CD4-positive, alpha-beta T cell treated with Interferon alpha-2 for 1 hour (primary cell): Measurements from ENCODE around the gene RNF208.
"Not testable (repeated sequence)": the region's sequence is repeated elsewhere in the genome, so short reads cannot be mapped to it uniquely, and the experiment has no call there.

Experiments
- DNase-seq, 2 donors: peaks; one replicate each; pipeline ENCODE4 v3.0.0-alpha.2; 2020 to 2022

RNF208 gene

DNA sequence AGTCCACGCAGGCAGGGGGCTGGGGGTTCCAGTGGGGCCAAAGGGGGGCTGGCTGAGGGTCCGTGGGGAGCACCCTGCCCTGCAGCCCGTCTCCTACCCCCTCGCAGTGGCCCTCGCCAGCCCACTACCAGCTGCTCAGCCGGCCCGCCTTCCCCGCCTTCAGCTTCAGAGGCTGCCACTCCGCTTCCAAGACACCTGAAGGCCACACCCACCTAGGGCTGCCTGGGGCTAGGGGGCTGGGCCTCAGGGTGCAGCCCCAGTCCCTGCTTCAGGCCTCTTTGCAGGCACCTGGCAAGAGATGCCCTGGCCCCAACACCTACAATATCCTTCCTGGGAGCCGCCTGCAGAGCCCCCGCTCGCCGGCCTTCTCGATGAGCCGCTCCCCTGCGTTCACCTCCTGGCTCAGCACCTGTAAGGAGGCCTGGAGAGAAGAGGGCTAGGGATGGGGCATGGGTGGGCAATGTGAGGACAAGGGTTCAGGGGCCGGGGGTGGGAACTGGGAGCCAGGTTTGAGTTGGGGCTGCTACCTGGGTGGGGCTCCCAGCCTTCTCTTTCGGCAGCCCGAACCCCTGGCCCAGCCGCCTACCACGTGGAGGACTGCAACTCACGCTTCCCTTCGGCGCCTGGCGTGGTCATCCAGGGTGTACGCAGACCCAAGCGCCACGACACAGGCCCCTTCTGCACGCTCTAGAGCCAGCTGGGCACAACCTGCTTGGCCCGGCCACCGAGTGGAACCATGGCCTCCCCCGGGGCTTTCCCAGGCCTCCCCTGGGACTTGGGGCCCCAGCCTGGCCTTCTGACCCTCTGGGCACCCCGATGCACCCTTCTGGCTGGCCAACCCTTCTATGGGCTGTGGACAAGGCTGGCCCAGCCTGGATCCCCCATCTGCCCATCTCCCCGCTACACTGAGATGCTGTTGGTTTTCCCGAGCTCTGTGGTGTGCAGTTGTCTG, 30.8 kb upstream of the RNF208 start:
- DNase-seq = no peak

GRCh38 chr9:137251490-137252268, 29.6 kb upstream of the RNF208 start:
- DNase-seq = no peak

DNA sequence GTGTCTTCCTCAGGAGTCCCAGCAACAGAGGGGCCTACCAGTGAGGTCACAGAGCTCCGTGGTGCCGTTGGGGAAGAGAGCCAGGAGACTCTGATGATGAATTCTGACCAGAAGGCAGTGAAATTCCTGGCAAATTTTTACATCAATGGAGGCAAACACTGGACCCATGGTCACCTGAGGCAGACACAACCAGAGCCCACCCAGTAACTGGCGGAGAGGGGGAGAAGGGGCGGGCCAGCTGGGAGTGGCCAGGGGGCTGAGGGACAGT, 29.1 kb upstream of the RNF208 start, which contains the start of gene STPG3:
Gene STPG3 (plus strand): TSS at position 93 of the 268 bp plus-strand sequence. CDS start 1 bp downstream, at position 94.
- no peak for DNase-seq

DNA sequence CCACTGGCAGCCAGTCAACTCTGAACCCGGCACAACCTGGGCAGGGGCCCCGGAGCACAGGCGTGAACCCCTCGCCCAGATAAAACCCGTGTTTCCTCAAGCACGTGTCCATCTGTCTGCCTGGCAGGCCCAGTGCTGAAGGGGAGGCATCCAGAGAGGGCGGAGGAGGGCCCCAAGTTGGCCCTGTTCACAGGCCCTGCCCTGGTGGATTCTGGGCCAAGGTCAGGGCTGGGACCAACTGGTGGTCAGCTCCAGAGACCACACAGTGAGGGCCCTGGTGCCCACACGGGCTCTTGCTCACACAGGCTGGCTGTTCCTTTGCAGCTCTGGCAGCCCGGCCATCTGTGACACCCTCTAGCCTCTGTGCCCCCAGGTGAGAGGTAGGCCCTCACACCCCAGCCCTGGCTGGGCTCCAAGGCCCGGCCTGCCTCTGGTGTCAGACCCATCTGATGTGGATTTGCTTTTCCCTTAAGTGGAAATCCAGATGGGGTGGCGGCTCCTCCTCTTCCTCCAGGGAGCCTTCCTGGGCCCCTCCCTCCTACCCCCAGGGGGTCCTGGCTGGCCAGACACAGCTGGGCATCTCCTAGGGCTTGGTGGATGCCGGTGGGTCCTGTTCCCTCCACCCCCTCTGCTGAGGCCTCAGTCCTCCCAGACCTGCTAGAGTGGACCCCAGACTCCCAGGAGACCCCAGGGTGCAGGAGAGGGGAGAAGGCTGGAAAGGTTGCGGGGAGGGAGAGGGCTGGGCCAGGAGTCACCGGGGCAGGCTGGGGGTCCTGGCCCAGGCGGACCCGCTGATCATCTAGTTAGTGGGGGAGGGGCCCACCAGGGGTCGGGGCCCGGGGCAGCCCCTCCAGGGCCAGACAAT, 28.5 kb upstream of the RNF208 start:
- DNase-seq = no peak

DNA sequence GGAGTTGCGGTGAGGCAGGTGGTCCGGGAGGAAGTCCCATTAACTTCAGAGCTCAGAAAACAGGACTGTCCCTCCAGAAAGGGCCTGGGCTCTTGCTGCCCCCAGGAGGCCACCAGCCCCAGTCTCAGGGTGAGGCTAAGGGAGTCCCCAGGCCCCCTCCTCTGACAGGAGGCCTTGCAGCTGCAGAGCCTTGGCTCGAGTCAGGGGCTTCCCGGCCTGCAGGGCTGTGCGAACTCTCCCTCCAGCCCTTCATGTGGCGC, 25.8 kb upstream of the RNF208 start:
- no peak for DNase-seq

DNA sequence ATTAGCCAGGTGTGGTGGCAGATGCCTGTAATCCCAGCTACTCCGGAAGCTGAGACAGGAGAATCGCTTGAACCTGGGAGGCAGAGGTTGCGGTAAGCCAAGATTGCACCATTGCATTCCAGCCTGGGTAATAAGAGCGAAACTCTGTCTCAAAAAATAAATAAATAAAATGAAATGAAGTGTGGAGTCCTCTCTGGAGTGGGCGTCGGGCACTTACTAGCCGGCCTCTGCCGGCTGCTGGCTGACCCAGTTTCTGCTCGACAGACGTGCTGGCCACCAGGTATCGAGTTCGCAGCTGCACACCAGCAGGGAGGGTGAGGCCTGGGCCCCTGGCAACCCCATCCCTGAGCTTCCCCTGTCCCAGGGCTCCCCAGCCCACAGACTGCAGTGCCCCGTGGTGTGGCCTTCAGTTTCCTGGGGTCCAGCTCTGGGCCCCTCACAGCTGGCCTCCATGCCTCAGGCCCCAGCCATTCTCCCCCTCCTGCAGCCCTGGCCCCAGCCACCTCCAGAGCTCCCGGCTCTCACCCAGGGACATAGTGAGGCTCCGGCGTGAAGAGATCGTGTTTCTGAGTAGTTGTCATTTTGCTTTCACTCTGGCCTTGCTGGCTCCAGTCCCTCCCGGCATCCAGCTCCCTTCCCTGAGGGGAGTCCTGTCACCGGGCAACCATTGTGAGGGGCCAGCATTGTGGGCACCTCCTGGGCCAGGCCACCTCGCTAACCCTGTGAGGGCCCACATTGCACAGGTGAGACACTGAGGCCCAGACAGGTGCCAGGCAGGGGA, 25.3 kb upstream of the RNF208 start:
- DNase-seq = no peak

DNA sequence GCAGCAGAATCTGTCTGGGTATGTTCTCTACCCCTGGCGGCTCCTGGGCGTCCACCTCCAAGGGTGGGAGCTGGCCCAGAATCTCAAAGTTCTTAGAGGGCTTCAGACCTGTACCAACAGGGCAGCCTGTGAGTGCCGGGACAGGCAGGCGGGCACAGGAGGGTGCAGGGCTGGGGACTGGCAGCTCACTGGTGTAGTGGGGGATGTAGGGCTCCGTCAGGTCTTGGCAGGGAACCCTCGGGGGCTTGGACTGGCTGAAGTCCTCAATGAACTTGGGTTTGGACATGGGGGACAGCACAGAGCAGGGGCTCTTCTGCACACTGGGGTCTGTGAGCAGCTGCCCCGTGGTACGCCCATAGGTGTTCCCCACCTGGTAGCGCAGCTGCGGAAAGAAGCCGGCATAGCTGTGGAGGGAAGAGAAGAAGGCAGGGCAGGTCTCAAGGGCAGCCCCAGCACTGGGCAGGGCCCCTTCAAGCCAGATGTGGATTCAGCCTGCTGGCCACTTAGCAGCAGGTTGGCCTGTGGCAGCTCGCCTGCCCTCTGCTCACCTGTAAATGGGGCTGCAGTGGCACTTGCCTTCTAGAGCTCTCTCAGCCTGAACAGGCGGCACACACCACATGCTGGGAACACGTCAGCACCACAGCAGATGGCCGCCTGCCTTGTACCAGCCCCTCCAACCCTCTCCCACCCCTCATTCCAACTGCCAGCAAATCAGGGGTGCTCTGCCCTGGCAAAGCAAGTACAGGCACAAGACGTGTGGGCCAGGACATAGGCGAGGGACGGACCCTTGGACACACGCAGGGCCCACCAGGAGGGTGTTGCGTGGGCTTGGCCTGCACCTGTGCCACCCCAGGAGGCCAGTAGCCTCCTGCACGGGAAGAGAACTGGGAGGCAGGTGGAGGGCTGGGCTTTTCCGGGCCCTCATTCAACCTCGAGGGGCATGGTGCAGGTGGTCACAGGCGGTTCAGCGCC, 23.7 kb upstream of the RNF208 start:
- DNase-seq = no peak

DNA sequence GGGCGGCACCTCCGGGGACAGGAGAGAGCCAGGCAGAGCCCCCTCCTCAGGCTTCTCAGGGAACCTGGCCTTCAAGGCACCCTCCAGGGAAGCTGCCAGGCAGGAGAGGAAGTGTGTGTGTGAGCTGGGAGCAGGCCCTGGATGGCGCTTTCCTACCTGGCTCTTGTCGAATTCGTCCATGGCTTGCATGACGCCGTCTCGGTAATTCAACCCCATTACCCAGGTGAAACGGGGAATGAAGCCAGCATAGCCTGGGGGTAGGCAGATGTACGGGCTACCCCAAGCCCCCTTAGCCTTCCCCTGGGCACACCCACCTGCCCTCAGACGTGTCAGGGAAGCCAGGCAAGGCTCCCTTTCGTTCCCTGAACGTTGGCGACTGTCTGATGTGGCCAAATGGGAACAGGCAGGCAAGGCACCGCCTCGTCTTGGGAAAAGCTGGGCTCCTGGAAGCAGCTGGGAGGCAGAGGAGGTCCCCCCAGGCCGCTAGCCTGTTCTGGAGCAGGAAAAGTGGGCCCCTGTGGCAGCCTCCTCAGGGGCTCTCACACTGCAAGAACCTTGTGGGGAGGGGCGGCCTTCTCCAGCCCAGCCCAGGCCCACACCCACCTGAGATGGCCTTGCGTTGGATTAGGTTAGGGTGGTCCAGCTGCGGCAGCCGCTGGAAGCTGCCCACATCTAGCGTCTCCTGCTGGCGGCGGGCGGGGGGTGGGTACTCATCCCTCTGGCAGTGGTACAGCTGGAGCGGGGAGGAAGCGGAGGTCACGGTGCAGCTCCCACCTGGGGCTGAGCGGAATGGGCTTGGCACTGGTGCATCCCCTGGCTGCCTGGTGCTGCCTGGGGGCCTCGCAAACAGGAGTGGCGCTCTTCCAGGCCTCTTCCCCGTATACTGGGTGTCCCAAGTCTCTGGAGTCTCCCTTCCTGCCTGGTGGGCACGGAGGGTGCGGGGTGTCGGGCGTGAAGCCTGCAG, 22.7 kb upstream of the RNF208 start:
- DNase-seq = no peak

DNA sequence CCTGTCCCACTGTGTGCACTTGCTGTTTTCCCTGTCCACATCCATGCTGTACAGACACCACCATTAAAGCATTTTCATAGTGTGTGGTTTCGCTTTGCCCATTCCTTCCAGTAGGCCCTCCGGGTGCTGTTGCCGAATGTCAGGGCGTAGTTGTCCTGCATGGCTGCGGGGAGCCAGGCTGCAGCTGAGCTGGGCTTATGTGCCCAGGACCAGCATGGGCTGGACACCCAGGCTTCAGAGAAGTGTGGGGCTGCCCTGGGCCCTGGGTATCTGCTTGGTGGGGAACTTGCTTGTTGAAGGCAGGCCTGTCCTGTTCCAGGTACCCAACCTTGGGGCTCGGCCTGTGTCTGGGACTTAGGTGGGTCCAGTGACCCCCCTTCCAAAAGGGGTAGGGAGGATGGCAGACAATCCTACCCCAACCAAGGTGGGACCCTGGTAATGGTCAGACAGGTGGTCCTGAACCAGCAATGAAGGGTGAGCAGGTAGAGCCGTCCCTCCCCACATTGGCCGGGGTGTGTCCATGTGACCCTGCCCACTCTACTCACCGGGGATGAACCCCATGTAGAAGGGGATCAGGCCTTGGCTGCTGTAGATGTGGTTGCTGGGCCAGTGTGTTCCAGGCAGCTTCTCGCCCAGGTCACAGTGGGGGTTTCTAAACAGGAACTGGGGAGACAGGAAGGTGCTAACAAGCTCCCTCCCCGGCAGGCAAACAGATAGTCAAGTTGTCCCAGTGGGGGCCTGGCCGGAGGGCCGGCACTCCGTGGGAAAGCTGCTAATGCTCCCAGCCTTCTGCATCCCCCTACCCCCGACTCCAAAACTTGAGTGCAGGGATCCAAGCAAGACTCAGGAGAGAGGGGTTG, 21.8 kb upstream of the RNF208 start:
- DNase-seq = no peak

GRCh38 chr9:137243266-137243625, 21.2 kb upstream of the RNF208 start:
- not testable (repeated sequence) for DNase-seq

GRCh38 chr9:137242269-137243203, 20.5 kb upstream of the RNF208 start:
- DNase-seq = no peak

DNA sequence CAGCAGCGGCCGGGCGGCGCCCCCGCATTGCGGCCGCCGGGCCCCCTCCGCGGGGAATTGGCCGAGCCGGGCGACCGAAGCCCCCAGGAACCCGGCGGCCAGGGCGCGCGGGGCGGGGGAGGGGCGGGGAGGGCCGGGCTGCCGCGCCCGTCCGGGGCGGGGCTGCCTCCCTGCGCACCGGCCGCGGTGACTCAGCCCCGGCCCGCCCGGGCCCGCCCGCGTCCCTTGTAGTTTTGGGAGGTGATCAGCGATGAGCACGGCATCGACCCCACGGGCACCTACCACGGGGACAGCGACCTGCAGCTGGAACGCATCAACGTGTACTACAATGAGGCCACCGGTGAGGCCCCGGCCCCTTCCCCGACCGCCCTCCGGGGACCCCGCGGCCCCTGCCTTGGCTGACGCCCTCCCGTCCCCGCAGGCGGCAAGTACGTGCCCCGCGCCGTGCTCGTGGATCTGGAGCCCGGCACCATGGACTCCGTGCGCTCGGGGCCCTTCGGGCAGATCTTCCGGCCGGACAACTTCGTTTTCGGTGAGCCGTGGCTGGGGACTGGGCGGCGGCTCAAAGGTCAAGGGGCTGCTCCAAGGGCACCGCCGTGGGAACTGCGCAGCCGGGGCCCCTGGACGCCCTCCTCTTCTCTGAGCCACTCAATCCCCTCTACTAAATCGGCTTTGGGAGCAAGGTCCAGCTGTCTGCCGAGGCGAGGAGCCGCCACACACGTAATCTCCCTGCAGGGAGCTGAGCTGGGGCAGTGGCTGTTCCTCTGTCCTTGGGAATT, 19.6 kb upstream of the RNF208 start:
- DNase-seq = peak; percentile 48 to 67

- peak; percentile 100 for DNase-seq
Observed at GRCh38 chr9:137240841-137241489, 18.9 kb upstream of the RNF208 start, which contains the start of gene TUBB4B. Gene TUBB4B (plus strand): TSS chr9:137241287. CDS start chr9:137241361, 74 bp downstream.

DNA sequence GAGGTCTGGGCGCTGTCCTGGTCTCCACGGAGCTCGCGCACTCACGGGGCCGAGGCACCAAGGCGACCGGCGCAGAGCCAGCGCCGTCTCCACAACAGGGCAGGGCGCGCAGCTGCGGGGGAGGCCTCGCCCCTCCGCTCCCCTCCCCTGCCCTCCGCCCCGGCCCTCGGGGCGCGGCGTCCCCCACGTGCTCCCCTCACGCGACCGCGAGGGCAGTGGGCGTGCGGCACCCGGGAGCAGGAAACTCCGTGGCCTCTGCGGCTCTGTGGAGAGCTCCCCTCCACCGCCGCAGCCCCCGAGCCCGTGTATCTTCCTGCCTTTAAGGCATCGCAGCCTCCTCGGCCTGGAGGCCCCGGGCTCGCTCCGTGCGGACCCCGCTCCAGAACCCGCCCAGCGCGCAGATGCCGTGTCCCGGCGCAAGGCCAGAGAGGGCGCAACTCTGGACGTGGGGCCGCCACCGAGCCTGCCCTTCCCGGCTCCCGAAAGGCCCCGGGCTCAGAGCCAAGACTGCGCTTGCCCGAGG, 18.3 kb upstream of the RNF208 start:
- peak; percentile 61 to 79 for DNase-seq

DNA sequence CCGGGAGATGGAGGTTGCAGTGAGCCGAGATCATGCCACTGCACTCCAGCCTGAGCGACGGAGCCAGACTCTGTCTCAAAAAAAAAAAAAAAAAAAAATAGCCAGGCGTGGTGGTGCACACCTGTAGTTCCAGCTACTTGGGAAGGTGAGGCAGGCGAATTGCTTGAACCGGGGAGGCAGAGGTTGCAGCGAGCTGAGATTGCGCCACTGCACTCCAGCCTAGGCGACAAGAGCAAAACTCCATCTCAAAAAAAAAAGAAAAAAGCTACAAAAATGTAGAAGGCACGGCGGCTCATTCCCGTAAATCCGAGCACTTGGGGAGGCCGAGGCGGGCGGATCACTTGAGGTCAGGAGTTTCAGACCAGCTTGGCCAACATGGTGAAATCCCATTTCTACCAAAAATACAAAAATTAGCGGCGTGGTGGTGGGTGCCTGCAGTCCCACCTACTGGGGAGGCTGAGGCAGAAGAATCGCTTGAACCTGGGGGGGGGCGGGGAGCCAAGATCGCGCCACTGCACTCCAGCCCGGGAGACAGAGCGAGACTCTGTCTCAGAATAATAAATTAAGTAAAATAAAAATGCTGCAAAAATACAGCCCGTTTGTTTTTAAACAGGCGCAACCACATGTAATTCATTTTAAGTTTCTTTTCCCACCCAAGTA, 17.6 kb upstream of the RNF208 start:
- DNase-seq = not testable (repeated sequence)
